Fibroblast of skin of right biceps (primary cell): ENCODE measurements around the gene ZNF512.

Experiments
- DNase-seq: peaks from one replicate; pipeline ENCODE4 v3.0.0-alpha.2; 2013

ZNF512 gene

DNA sequence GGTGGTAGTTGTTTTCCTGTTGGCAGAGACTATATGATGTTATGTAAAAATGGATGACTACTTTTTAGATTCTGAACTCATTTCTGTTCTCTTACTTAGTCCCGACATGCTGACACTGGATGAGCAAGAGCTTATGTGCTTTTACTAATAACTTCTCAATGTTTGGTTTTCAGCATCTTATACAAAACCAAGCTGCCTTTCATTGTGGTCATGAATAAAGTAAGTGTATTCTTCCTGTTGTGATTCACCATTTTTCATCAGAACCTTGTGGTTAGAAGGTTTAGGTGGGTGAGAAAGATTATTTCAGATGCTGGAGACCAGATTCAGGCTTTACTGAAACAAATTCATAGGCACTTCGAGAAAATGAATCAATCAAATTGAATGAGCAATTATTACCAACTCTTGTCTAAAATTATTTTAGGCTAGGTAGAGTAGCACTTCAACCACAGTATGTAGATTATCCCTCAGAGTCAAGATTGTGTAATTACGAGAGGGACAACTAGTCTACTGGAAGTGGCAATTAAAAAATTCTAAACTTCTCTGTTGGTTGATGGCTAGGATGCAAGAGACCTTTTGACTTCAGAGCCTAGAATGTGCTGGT lies 55.3 kb downstream of the ZNF512 start:
- peak; percentile 89 for DNase-seq

DNA sequence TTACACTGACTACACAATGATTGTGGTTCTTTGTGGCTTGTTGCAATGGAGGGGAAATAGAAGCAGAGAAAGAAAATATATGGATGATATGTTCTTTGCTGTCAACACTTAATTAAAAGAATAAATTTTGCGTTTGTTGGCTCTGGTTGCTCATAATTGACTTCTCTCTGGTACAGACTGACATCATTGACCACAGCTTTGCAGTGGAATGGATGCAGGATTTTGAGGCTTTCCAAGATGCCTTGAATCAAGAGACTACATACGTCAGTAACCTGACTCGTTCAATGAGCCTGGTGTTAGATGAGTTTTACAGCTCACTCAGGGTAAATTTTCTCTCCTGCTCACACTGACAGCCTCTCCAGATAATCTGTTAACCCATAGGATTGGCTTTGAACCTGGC lies 55.9 kb downstream of the ZNF512 start:
- peak; percentile 95 for DNase-seq

DNA sequence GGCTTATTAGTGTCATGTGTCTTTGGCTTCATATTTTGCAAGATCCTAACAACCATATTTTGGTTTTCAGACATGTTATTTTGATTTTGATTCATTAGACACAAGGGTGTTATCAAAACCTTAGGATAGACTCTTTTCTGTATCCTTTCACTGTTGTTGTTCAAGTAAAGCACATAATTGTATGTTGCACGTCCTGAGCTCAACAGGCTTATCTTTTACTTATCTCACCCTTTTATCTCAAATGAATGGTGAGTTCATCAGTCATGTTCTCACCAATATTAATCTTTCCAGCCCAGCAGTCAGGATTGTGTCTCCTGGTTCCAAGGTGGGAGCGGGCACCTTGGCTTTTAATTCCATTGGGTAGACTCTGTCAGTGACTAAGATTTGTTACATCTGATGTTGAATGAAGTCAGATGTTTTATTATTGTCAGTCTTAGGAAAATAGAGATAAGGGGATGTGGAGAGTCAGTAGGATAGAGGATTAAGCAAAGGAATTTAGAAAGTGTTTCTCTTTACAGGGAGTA lies 57.9 kb downstream of the ZNF512 start:
- DNase-seq, result no peak

DNA sequence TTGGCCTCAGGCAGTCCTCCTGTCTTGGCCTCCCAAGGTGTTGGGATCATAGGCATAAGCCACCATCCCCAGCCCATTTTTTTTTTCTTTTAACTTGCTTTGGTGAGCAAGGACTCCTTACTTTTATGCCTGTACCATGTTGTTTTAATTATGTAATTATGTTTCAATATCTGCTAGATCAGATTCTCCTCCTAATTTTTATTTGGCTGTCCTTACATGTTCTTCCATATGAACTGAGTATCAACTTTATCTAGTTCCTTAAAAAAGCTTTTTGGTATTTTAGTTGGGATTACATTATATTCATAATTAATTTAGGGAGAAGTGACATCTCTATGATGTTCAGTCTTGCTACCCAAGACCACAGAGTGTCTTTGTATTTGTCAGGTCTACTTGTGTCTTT lies 62.4 kb downstream of the ZNF512 start:
- no peak for DNase-seq

DNA sequence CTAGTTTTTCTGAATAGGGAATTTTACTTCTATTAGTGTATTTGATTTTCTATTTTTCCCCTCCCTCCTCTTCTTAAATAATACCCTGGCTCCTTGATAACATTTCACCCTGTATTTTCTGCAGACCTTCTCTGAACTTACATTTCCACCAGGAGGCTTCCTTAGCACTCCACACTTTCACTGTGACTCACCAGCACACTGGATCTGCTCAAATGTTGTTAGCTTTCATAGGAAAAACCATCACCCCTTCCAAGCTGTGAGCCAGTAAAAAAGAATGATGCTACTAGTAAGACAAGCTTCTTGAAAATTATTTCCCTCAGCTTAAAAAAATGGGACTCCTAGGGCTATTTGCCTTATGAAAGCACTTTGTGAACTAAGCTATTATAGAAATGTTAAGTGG lies 64.4 kb downstream of the ZNF512 start:
- DNase-seq, result peak; percentile 24

DNA sequence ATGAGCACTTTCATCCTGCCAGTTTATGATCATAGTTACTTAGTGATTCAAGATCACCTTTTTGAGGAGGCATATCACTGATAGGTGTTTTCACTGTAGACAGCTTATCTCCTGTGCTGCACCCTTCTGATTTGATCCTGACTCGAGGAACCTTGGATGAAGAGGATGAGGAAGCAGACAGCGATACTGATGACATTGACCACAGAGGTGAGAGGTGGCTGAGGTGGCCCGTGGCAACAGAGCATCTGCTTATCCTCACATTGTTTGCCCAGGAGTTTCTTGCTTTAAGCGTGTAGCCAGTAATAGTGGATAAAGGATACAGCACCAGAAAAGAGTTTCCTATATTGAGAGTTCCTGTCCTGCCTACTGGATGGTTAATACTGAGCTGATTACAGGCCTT lies 64.9 kb downstream of the ZNF512 start:
- DNase-seq, result no peak

DNA sequence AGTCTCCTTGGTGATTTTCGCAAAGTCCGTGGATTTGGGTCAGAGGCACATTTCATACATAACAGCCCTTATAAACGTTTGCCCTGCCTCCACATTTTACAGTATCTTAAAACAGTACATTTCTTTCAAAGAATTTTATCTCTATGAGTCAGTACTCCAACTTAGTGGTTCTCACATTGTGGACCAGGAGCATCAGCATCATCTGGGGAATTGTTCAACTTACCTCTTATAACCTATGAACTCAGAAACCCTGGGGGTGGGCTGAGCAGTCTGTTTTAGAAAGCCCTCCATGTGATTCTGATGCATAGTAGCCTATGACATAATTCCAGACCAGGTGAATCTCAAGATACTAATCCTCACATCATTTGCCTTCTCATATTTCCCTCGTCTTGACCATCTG lies 68.2 kb downstream of the ZNF512 start:
- DNase-seq, result peak; percentile 0

DNA sequence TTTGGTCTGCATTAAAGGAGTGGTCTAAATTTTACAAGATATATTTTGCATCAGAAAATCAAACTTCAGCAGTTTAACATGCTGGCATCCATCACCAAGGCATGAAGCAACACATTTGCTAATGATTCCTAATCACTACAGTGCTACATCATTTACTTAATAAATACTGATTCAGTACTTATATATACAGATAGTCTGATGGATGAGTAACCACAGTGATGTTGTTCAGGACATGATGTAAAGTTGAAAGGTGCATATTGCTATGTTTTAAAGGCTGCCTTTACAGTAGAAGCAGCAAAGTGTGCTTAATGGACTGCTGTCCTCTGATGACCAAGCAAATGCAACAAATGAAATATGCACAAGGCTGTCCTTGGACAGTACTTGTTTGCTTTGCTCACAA lies 69.5 kb downstream of the ZNF512 start:
- no peak for DNase-seq

DNA sequence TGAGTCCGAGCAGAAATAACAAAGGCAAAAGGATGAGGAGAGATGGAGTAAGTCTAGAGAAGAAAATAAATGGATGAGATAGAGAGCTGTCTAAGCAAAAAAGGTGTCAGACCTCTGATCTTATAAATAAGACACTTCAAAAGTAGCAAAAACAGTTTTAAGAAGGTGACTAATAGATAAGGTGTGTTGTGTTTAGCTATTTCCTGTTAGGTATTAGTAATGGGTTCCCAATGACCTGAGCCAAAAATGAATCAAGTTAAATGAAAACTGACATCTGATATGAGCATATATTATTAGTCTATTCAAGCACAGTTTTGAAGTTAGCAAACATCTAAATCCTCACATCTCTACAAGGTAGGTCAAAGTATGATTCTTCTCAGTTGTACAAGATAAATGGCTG lies 69.9 kb downstream of the ZNF512 start:
- no peak for DNase-seq

DNA sequence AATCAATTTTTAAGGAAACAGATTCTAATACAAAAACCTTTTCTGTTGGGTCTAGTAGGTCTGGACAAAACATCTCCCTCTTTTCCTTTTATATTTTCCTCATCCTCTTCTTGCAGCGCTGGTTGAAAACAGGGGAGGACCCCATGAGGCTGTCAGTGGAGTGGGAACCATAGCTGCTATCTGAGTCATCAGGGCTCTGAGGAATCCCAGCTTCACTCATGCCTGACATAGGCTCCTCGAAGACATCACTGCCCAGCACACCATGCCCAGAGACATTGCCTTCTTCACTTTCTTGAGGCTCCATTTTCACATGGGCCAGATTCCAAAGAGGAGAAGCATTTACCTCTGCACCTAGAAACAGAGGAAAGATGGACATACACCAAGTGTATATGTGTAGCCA lies 70.6 kb downstream of the ZNF512 start:
- DNase-seq, result peak; percentile 24

DNA sequence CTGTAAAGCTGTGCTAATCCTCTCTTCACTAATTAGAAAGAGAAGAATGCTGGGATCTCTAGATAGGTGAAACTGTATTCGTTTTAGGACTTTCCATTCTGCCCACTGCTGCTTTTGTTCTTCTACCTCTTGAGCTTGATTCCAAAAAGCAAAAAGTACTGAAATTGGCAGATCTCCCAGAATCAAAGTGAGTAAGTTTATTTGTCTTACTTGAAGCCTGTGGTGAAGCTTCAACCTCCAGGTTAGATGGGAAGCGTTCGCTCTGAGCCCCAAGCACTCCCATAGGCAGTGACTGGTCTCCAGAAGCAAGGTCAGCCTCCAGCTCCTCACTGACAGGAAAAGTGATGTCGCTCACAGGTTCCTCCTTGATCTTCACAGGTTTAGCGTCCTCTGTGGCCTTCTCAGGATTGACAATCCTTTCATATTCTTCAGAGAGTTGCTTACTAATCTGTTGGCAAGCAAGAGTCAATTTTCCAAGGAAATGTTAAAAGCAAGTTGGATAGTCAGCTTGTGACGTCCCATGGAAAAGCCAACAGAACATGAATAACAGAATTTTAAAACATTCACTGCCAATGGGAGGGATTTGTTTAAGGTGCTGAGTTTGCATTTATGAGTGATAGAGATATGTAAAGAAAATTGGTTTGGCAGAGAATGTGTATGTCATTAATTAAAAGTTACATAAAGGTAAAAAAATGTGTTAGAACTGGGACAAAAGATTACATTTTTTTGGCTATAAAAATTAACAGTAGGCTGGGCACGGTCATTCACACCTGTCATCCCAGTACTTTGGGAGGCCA lies 72.5 kb downstream of the ZNF512 start:
- peak; percentile 57 for DNase-seq

DNA sequence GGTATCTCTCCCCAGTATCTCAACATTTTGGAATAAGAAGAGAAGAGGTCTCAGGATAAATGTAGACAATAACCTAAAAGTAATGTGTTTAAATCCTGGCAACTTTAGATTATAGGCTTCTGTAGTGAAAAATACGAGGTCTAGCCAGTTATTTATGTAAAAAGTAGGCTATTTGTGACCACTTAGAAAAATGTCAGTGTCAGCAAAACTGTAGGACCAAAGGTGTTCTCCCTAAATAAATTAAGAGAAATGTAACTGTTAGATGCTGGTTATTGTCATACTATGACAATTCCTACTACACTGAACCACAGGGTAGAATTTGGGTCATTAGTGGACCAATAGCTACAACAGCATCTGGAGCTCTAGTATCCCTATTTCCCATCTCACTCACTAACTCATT lies 78.5 kb downstream of the ZNF512 start:
- no peak for DNase-seq

DNA sequence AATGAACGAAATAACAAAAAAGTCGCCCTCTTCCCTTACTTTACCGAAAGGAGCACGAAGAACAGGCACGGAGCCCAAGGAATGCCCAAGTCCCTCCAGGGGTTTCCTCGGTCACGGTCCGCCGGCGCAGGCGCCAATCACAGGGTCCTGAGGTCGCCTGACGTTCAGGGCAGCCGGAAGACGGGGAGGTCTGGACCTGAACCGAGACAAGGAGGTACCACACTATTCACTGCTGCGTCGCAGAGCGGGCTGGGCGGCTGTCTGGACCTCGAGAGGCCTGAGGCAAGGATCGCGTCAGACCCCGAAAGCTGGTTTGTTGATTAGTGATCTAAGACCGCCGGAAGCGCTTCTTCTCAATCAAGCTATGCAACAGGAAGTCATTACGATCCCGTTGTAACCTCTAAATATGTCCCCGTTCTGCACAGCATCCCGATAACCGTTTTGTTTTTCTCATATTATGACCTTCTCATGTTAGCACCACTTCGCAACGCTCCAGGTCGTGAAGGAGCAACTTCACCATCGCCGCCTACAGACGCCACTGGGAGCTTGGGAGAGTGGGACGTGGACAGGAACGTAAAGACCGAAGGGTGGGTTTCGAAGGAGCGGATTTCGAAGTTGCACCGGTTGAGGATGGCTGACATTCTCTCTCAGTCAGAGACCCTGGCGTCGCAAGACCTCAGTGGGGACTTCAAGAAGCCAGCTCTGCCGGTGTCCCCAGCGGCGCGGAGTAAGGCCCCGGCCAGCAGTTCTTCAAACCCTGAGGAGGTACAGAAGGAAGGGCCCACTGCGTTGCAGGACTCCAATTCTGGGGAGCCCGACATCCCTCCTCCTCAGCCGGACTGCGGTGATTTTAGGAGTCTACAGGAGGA lies 80.7 kb downstream of the ZNF512 start, which contains the start of the genes SLC4A1AP and SUPT7L:
Gene SLC4A1AP (plus strand): TSS at position 605 of the 869 bp plus-strand sequence. CDS start 26 bp downstream, at position 631.
Gene SUPT7L (minus strand): TSS at position 330 of the 869 bp plus-strand sequence. CDS start 1,422 bp downstream, outside the sequence.
- DNase-seq, result peak; percentile 88

DNA sequence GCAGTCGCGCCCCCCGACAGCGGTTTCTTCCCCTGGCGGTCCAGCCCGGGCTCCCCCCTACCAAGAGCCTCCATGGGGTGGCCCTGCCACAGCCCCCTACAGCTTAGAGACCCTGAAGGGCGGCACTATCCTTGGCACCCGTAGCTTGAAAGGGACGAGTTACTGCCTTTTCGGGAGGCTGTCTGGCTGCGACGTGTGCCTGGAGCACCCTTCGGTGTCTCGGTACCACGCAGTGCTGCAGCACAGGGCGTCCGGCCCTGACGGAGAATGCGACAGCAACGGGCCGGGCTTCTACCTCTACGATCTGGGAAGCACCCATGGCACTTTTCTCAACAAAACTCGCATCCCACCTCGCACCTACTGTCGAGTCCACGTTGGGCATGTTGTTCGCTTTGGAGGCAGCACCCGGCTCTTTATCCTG lies 81.3 kb downstream of the ZNF512 start:
- DNase-seq, result no peak

DNA sequence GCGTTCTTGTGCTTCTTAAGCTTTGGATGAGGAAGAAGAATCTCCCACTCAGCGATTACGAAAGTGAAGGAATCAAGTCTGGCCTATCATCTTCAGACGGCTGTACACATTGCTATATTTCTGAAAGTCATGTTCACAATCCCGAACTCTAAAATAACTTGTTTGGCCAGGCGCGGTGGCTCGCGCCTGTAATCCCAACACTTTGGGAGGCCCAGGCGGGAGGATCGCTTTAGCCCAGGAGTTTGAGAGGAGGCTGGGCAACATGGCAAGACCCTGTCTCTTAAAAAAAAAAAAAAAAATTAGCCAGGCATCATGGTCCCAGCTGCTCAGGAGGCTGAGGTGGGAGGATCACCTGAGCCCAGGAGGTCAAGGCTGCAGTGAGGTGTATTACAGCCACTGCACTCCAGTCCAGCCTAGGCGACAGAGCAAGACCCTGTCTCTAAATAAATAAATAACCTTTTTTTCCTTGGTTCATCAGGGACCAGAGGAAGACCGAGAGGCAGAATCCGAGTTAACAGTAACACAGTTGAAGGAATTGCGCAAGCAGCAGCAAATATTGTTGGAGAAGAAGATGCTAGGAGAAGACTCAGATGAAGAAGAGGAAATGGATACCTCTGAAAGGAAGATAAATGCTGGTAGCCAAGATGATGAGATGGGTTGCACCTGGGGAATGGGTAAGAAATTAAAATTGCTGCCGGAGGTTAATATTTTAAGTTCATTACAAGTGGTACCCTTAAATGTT lies 82.0 kb downstream of the ZNF512 start:
- no peak for DNase-seq

DNA sequence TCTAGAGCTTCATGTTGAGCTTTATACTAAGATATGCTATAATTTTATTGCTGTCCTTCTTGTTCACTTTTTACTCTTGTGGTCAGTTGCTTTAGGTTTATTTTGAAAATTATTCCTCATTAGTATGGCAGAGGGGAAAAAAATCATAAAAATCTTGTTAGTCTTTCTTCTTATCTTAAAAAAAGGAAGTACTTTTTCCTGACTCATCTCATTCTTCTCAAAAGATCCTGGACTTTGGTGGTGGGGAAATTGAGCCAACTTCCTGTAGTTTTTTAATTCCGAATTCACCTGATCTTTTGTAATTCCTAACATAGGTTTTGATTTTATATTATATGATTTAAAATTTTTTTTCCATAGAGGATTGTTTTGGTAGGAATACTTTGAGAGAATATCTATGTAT lies 84.6 kb downstream of the ZNF512 start:
- DNase-seq, result no peak

DNA sequence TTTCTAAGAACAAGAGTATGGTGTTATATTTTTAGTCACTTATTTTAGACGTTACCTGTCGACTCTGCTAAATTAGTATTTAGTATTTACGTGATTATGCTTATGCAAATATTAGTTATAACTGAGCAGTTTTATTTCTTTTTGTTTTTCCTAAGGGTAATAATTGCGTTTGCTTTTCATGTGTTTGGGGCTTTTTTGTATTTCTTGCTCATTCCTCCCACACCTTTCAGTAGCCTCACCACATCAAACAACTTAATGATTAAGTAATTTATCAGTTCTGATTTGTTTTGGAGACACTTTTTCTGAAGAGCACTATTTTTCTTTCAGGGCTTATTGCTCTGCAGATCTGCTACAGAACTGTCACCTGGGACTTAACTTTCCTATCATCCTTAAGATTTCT lies 88.4 kb downstream of the ZNF512 start:
- no peak for DNase-seq
